ENCODE measurements around the gene OARD1.

- TF ChIP-seq FOXM1 (IDR thresholded peaks at IDR 0.05; ENCODE audit: borderline replicate concordance) = no peak
- no peak for TF ChIP-seq SP1 (IDR thresholded peaks at IDR 0.05)
- no peak for TF ChIP-seq ELF4 (IDR thresholded peaks at IDR 0.05)
- TF ChIP-seq, protein P1, sequence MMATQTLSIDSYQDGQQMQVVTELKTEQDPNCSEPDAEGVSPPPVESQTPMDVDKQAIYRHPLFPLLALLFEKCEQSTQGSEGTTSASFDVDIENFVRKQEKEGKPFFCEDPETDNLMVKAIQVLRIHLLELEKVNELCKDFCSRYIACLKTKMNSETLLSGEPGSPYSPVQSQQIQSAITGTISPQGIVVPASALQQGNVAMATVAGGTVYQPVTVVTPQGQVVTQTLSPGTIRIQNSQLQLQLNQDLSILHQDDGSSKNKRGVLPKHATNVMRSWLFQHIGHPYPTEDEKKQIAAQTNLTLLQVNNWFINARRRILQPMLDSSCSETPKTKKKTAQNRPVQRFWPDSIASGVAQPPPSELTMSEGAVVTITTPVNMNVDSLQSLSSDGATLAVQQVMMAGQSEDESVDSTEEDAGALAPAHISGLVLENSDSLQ (IDR thresholded peaks at IDR 0.05) = no peak
- no peak for TF ChIP-seq TARDBP (IDR thresholded peaks at IDR 0.05)
- no peak for TF ChIP-seq SUZ12 (IDR thresholded peaks at IDR 0.05)
- no peak for TF ChIP-seq LEF1 (IDR thresholded peaks at IDR 0.05; ENCODE audit: borderline replicate concordance)
- no peak for TF ChIP-seq L3MBTL2 (conservative IDR thresholded peaks at IDR 0.05)
- no peak for TF ChIP-seq ARNT (IDR thresholded peaks at IDR 0.05)
- TF ChIP-seq BHLHE40 (IDR thresholded peaks at IDR 0.05; ENCODE audit: borderline replicate concordance) = no peak
- no peak for TF ChIP-seq FOXA1 (IDR thresholded peaks at IDR 0.05)
- TF ChIP-seq CTBP1 (IDR thresholded peaks at IDR 0.05; ENCODE audit: borderline replicate concordance) = no peak
- no peak for TF ChIP-seq NFRKB (IDR thresholded peaks at IDR 0.05)
These were observed 17.6 kb downstream of the OARD1 start for GRCh38 chr6:41054511-41054910.
